Neural progenitor cell (in vitro differentiated cells): ENCODE results near the gene CACNA1B. TPM values are rescaled to one million over a fixed set of nuclear protein-coding genes. Genes with fewer than 3 reads are reported as not detected.

Source experiments
- DNase-seq: peaks from one replicate; pipeline ENCODE4 v3.0.0-alpha.2; 2016; ENCODE audit warnings: low spot score
- H2AFZ ChIP-seq: fragments of 200-600 bp; sonication (generic); replicated peaks from 2 replicates; pipeline ENCODE4 v1.6.1; 2016; ENCODE audit warnings: antibody characterized with exemption
- H3F3A ChIP-seq: fragments of 200-600 bp; sonication (generic); 2 replicates; pipeline ENCODE4 v1.6.1; 2016; ENCODE audit warnings: antibody characterized with exemption, low read depth
- H3K27ac ChIP-seq: fragments of 200-600 bp; sonication (generic); 2 replicates; pipeline ENCODE4 v1.5.1; 2016; ENCODE audit warnings: mild to moderate bottlenecking
- H3K27me3 ChIP-seq: fragments of 200-600 bp; sonication (generic); 2 replicates; pipeline ENCODE4 v1.6.1; 2016; ENCODE audit warnings: mild to moderate bottlenecking, moderate library complexity
- H3K36me3 ChIP-seq: fragments of 200-600 bp; sonication (generic); 2 replicates; pipeline ENCODE4 v1.5.1; 2016
- H3K4me1 ChIP-seq: fragments of 200-600 bp; sonication (generic); 2 replicates; pipeline ENCODE4 v1.6.1; 2016; ENCODE audit warnings: mixed run types
- H3K4me2 ChIP-seq: fragments of 200-600 bp; sonication (generic); 2 replicates; pipeline ENCODE4 v1.6.1; 2016
- H3K4me3 ChIP-seq: fragments of 200-600 bp; sonication (generic); 2 replicates; pipeline ENCODE4 v1.5.1; 2016
- H3K79me2 ChIP-seq: fragments of 200-600 bp; sonication (generic); 2 replicates; pipeline ENCODE4 v1.6.1; 2016; ENCODE audit warnings: low read depth
- H3K9ac ChIP-seq: fragments of 200-600 bp; sonication (generic); 2 replicates; pipeline ENCODE4 v1.6.1; 2016
- H3K9me3 ChIP-seq: fragments of 200-600 bp; sonication (generic); 2 replicates; pipeline ENCODE4 v1.5.1; 2016; ENCODE audit warnings: low read depth
- H4K20me1 ChIP-seq: fragments of 200-600 bp; sonication (generic); 2 replicates; pipeline ENCODE4 v1.6.1; 2016; ENCODE audit warnings: low read depth
- H3K27ac Mint-ChIP-seq: 3 replicates; pipeline ENCODE4 v1.8.0; 2021; ENCODE audit warnings: mixed read lengths
- H3K27me3 Mint-ChIP-seq: 2 replicates; pipeline ENCODE4 v1.8.0; 2022; ENCODE audit warnings: low read depth, mild to moderate bottlenecking, inconsistent platforms, moderate library complexity, mixed read lengths; ENCODE audit not compliant: insufficient read depth
- H3K36me3 Mint-ChIP-seq: 3 replicates; pipeline ENCODE4 v1.8.0; 2021; ENCODE audit warnings: mixed read lengths
- H3K4me1 Mint-ChIP-seq: 3 replicates; pipeline ENCODE4 v1.8.0; 2021; ENCODE audit warnings: mixed read lengths
- H3K4me3 Mint-ChIP-seq: 3 replicates; pipeline ENCODE4 v1.8.0; 2021; ENCODE audit warnings: mild to moderate bottlenecking, moderate library complexity, mixed read lengths
- H3K9me3 Mint-ChIP-seq: 3 replicates; pipeline ENCODE4 v1.8.0; 2020; ENCODE audit warnings: mixed read lengths
- EZH2 ChIP-seq: fragments of 200-600 bp; sonication (generic); IDR thresholded peaks from 2 replicates; pipeline ENCODE4 v1.6.1; 2017; ENCODE audit warnings: antibody characterized with exemption, mild to moderate bottlenecking, moderate library complexity
- EZH2phosphoT487 ChIP-seq: fragments of 200-600 bp; sonication (generic); IDR thresholded peaks from 2 replicates; pipeline ENCODE4 v1.6.1; 2017; ENCODE audit warnings: antibody characterized with exemption
- total RNA-seq: library from RNA; depleted of rRNA; stranded (reverse); fragments of >200 nt; gene quantifications from 2 replicates; pipeline ENCODE4 v1.2.3, GENCODE V29; 2015; ENCODE audit warnings: low replicate concordance
- TF ChIP-seq, protein P1 (sequence below): fragments of 200-600 bp; sonication (generic); IDR thresholded peaks from 2 replicates; pipeline ENCODE4 v1.5.1; 2017; ENCODE audit warnings: antibody characterized with exemption, mild to moderate bottlenecking

CACNA1B gene
- total RNA-seq, 1 donor from 2014 or later: 0.30 TPM

- no peaks in the 10 kb centered on the region for H3K79me2 ChIP-seq
- H3K36me3 ChIP-seq: no peaks in the 10 kb centered on the region
- Mint-ChIP-seq H3K27ac (no peak overlapping the region), H3K4me1 (peaks cover 6% of the 10 kb centered on the region), H3K27me3 (peaks cover 3% of the 10 kb centered on the region), H3K9me3 (no peaks in the 10 kb centered on the region), H3K36me3 (no peaks in the 10 kb centered on the region), H3K4me3 (no peak overlapping the region)
- no peak overlapping the region for H3K4me2 ChIP-seq
- H2AFZ ChIP-seq: no peak overlapping the region
- H3K9me3 ChIP-seq: no peaks in the 10 kb centered on the region
- H3K27ac ChIP-seq: no peak overlapping the region
- H3K9ac ChIP-seq: no peak overlapping the region
- peaks cover 2% of the 10 kb centered on the region for H3F3A ChIP-seq
- H3K4me1 ChIP-seq: no peaks in the 10 kb centered on the region
- TF ChIP-seq EZH2phosphoT487: no peak
- TF ChIP-seq, protein P1, sequence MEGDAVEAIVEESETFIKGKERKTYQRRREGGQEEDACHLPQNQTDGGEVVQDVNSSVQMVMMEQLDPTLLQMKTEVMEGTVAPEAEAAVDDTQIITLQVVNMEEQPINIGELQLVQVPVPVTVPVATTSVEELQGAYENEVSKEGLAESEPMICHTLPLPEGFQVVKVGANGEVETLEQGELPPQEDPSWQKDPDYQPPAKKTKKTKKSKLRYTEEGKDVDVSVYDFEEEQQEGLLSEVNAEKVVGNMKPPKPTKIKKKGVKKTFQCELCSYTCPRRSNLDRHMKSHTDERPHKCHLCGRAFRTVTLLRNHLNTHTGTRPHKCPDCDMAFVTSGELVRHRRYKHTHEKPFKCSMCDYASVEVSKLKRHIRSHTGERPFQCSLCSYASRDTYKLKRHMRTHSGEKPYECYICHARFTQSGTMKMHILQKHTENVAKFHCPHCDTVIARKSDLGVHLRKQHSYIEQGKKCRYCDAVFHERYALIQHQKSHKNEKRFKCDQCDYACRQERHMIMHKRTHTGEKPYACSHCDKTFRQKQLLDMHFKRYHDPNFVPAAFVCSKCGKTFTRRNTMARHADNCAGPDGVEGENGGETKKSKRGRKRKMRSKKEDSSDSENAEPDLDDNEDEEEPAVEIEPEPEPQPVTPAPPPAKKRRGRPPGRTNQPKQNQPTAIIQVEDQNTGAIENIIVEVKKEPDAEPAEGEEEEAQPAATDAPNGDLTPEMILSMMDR: no peak
- no peak for TF ChIP-seq EZH2
- H4K20me1 ChIP-seq: no peaks in the 10 kb centered on the region
- H3K27me3 ChIP-seq: no peaks in the 10 kb centered on the region
- no peak for DNase-seq
- H3K4me3 ChIP-seq: no peak overlapping the region
Observed at GRCh38 chr9:138042146-138042545, 164.6 kb downstream of the CACNA1B start.

- no peaks in the 10 kb centered on the region for H3K36me3 Mint-ChIP-seq
- Histone ChIP-seq H3K36me3 (no peaks in the 10 kb centered on the region), H3K9me3 (no peaks in the 10 kb centered on the region), H3K27ac (no peak overlapping the region), H3K27me3 (no peaks in the 10 kb centered on the region), H3F3A (peaks cover 2% of the 10 kb centered on the region), H3K79me2 (no peaks in the 10 kb centered on the region), H3K4me1 (no peaks in the 10 kb centered on the region), H2AFZ (no peak overlapping the region), H4K20me1 (no peaks in the 10 kb centered on the region), H3K9ac (no peak overlapping the region), H3K4me3 (no peak overlapping the region), H3K4me2 (no peak overlapping the region)
- H3K27me3 Mint-ChIP-seq: peaks cover 3% of the 10 kb centered on the region
- TF ChIP-seq EZH2phosphoT487: no peak
- TF ChIP-seq, protein P1: no peak
- no peak for TF ChIP-seq EZH2
- H3K27ac Mint-ChIP-seq: peak overlapping the region; percentile 16
- H3K9me3 Mint-ChIP-seq: no peaks in the 10 kb centered on the region
- no peak overlapping the region for H3K4me3 Mint-ChIP-seq
- peaks cover 6% of the 10 kb centered on the region for H3K4me1 Mint-ChIP-seq
- DNase-seq: no peak
Observed at GRCh38 chr9:138042640-138043039, 165.1 kb downstream of the CACNA1B start.

DNA sequence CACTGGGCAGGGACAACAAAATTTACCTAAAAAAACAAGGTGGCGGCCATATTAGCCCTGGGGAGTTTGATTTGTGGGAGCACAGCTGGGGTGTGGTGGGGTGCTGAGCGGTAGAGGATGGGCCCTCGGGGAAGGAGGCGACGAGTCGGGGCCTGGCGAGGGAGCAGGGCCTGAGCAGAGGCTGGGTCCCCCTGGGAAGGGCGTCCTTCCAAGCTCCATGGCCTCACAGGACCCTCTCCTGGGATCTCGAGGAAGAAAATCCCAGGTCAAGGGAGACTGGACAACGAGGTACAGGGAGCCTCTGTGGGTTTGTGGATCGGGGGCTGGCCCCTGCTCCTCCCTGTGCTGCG lies 165.5 kb downstream of the CACNA1B start:
- TF ChIP-seq, protein P1: no peak
- TF ChIP-seq EZH2: no peak
- no peak for TF ChIP-seq EZH2phosphoT487
- no peak overlapping the region for H3K4me2 ChIP-seq
- no peaks in the 10 kb centered on the region for H4K20me1 ChIP-seq
- no peak overlapping the region for H3K9ac ChIP-seq
- Mint-ChIP-seq H3K27me3 (peaks cover 3% of the 10 kb centered on the region), H3K36me3 (no peaks in the 10 kb centered on the region), H3K4me1 (peaks cover 6% of the 10 kb centered on the region), H3K27ac (peak overlapping the region; percentile 16), H3K9me3 (no peaks in the 10 kb centered on the region), H3K4me3 (no peak overlapping the region)
- peaks cover 2% of the 10 kb centered on the region for H3F3A ChIP-seq
- DNase-seq: no peak
- no peaks in the 10 kb centered on the region for H3K27me3 ChIP-seq
- no peaks in the 10 kb centered on the region for H3K36me3 ChIP-seq
- H3K9me3 ChIP-seq: no peaks in the 10 kb centered on the region
- H3K27ac ChIP-seq: no peak overlapping the region
- no peak overlapping the region for H3K4me3 ChIP-seq
- H3K4me1 ChIP-seq: no peaks in the 10 kb centered on the region
- H3K79me2 ChIP-seq: no peaks in the 10 kb centered on the region
- no peak overlapping the region for H2AFZ ChIP-seq
